HG03342 (cell line): ENCODE results near the gene PAGE5.

ENCODE experiments used
- ATAC-seq: cut with Tn5 transposase; IDR thresholded peaks from one replicate; pipeline ENCODE4 v1.9.1; 2021; ENCODE audit warnings: mild to moderate bottlenecking, moderate library complexity; ENCODE audit not compliant: unreplicated experiment

PAGE5 gene, protein sequence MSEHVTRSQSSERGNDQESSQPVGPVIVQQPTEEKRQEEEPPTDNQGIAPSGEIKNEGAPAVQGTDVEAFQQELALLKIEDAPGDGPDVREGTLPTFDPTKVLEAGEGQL

GRCh38 chrX:55220119-55220794 lies at the start of gene PAGE5:
TSS of gene PAGE5 (plus strand) at chrX:55220346. CDS start at chrX:55221383, 1,037 bp downstream.
- ATAC-seq, result no peak

GRCh38 chrX:55187281-55187680 lies 32.9 kb upstream of the PAGE5 start:
- ATAC-seq, result no peak

- ATAC-seq, result no peak
Measured at GRCh38 chrX:55196688-55197087, 23.5 kb upstream of the PAGE5 start.

DNA sequence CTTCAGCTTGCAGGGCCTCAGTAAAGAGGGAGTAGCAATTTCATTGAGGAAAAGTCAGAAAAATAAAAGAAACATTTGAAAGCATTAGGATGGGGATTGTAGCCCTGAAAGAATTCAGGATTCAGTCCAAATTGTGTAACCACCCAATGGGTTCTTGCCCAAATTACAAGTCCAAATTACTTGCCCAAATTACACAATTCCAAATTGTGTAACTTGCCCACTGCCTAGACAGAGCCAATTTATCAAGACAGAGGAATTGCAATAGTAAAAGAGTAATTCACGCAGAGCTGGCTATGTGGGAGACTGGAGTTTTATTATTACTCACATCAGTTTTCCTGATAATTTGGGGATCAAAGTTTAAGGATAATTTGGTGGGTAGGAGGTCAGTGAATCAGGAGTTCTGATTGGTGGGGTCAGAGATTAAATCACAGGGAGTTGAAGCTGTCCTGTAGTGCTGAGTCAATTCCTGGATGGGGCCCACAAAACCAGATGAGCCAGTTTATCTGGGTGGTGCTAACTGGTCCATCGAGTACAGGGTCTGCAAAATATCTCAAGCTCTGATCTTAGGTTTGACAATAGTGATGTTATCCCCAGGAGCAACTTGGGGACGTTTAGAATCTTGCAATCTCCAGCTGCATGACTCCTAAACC lies 18.1 kb upstream of the PAGE5 start:
- no peak for ATAC-seq

GRCh38 chrX:55206162-55206941 lies 13.8 kb upstream of the PAGE5 start:
- ATAC-seq, result no peak

DNA sequence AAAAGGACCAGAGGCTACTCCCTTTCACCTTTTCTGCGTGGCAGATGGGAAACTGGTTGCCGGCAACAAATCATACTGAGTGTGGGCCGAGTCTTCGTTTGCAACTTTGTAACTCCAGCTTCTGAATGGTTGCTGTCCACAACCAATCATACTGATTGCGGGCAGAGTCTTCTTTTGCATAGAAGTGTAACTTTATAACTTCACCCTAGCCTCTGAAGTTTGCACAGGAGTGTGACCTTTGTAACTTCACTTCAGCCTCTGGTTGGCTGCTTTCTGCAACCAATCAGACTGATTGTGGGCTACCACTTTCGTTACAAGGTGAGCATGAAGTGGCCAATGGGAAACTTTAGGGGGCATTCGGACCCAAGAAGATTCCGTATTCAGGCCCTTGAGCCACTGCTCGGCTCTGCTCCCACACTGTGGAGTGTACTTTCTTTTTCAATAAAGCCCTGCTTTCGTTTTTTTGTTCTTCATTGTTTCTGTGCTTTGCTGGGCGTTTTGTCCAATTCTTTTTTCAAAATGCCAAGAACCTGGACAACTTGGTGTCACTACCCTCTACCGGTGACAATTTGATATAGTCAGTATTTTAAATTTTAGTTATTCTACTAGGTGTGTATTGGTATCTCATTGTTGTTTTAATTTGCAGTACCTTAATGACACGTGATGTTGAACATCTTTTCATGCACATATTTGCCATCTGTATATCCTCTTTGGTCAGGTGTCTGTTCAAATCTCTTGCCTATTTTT lies 9.0 kb upstream of the PAGE5 start:
- ATAC-seq, result no peak

GRCh38 chrX:55213381-55213780 lies 6.8 kb upstream of the PAGE5 start:
- ATAC-seq, result no peak

DNA sequence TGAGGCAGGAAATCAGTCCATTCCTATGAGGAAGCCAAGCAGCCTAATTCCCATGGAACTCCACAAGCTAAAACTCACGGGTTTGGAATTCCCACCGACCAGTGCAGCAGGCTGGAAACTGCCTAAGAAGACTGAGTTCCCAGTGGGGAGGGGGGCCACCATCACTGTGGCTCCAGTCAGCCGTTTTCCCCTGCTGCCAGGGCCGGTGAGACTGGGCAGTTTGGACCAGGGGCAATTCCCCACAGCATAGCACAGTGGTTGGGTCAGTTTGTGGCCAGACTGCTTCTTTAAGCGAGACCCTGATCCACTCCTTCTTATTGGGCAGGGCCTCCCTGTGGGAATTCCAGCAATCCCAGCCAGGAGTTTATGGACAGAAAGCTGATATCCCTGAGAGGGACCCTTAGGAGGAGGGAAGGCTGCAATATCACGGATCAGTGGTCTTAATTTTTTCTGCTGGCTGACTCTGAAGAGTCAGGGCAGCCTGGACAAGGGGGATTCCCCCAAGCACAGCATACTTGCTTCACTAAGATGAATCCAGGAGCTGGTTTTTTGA lies 20.7 kb downstream of the PAGE5 start:
- no peak for ATAC-seq

DNA sequence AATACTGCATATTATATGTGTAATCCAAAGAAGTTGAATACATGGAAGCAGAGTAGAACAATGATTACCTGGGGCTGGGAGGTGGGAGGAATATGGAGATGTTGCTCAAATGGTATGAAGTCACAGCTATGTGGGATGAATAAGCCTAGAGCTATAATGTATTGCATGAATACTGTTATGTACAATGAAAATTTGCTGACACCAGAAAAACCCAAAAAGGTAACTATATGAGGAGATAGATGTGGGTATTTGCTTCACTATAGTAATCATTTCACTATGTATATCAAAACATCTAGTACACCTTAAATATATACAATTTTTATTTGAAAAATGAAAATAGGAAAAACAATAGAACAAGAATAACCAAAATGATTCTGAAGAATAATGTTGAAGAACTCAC lies 33.4 kb downstream of the PAGE5 start:
- ATAC-seq, result no peak

GRCh38 chrX:55260806-55261205 lies 40.7 kb downstream of the PAGE5 start:
- no peak for ATAC-seq

- no peak for ATAC-seq
Measured at GRCh38 chrX:55264816-55265215, 44.7 kb downstream of the PAGE5 start, which contains the start of gene PAGE3. TSS of gene PAGE3 (minus strand) at chrX:55264916. CDS start at chrX:55263903, 1,013 bp downstream.
